Measurements from ENCODE around the gene TMEM120B.
"Not testable (repeated sequence)": the region's sequence is repeated elsewhere in the genome, so short reads cannot be mapped to it uniquely, and the experiment has no call there.

The TMEM120B gene

DNA sequence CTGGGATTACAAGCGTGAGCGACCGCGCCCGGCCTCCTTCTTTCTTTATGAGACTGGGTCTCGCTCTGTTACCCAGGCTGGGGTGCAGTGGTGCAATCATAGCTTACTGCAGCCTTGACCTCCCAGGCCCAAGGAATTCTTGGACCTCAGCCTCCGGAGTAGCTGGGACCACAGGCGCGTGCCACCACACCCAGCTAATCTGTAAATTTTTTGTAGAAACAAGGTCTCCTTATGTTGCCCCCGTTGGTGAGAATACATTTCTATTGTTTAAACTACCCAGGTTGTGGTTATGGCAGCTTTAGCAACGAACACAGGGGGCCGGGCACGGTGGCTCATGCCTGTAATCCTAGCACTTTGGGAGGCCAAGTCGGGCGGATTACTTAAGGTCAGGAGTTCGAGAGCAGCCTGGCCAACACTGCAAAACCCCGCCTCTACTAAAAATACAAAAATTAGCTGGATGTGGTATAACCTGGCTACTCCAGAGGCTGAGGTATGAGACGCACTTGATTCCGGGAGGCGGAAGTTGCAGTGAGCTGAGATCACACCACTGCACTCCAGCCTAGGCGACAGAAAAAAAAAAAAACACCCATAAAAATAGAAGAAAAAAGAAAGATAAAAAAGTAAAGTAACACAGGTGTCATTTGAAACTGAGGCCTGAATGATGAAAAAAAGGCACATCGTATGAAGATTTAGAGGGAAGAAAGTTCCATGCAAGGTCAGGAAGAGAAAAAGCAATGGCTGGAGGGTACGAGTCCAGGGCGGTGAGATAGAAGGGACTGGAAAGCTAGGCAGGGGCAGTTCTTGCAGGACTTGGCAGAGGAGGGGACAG, 977 bp upstream of the TMEM120B start:
- peaks cover 35% of the 10 kb centered on the region for H3K4me1 ChIP-seq (ENCODE audit: control insufficient read depth, low read length)
- TF ChIP-seq EZH2phosphoT487 (IDR thresholded peaks at IDR 0.05; ENCODE audit: borderline replicate concordance, low read length), result no peak

GRCh38 chr12:121712190-121712460, 427 bp upstream of the TMEM120B start:
- Histone ChIP-seq H3K4me2 (ENCODE audit: low read length) (peak overlapping the region; percentile 84), H3K9me3 (ENCODE audit: control insufficient read depth, insufficient read depth, low read length) (no peaks in the 10 kb centered on the region), H3K27me3 (ENCODE audit: control insufficient read depth, low read length) (no peaks in the 10 kb centered on the region), H3K79me2 (ENCODE audit: control insufficient read depth, low read length) (peaks cover 20% of the 10 kb centered on the region), H3K9me2 (replicated peaks; ENCODE audit: control insufficient read depth, low read length) (no peaks in the 10 kb centered on the region), H3K4me3 (ENCODE audit: low read length) (peak overlapping the region; percentile 95), H3K4me1 (ENCODE audit: control insufficient read depth, low read length) (peaks cover 35% of the 10 kb centered on the region), H4K20me1 (ENCODE audit: control insufficient read depth, insufficient read depth, low read depth, low read length) (no peaks in the 10 kb centered on the region), H3K36me3 (ENCODE audit: control insufficient read depth, low read length) (no peaks in the 10 kb centered on the region), H3F3A (ENCODE audit: control insufficient read depth, insufficient read depth) (peaks cover 4% of the 10 kb centered on the region; the same call in 1 of the 2 replicates), H3K27ac (ENCODE audit: low read depth, low read length) (peak overlapping the region; percentile 14; the same call in 1 of the 2 replicates)
- no peak for TF ChIP-seq EZH2phosphoT487 (IDR thresholded peaks at IDR 0.05; ENCODE audit: borderline replicate concordance, low read length)

More for the DNA sequence above, 977 bp upstream of the TMEM120B start:
- Histone ChIP-seq H3K4me3 (ENCODE audit: low read length) (peak overlapping the region; percentile 95), H4K20me1 (ENCODE audit: control insufficient read depth, insufficient read depth, low read depth, low read length) (no peaks in the 10 kb centered on the region), H3K9me3 (ENCODE audit: control insufficient read depth, insufficient read depth, low read length) (no peaks in the 10 kb centered on the region), H3K36me3 (ENCODE audit: control insufficient read depth, low read length) (no peaks in the 10 kb centered on the region), H3K27me3 (ENCODE audit: control insufficient read depth, low read length) (no peaks in the 10 kb centered on the region), H3F3A (ENCODE audit: control insufficient read depth, insufficient read depth) (peaks cover 4% of the 10 kb centered on the region; the same call in 1 of the 2 replicates), H3K9me2 (replicated peaks; ENCODE audit: control insufficient read depth, low read length) (no peaks in the 10 kb centered on the region), H3K79me2 (ENCODE audit: control insufficient read depth, low read length) (peaks cover 20% of the 10 kb centered on the region), H3K27ac (ENCODE audit: low read depth, low read length) (peak overlapping the region; percentile 14; the same call in 1 of the 2 replicates), H3K4me2 (ENCODE audit: low read length) (peak overlapping the region; percentile 84)

- peaks cover 33% of the 10 kb centered on the region for H3K4me1 ChIP-seq (ENCODE audit: control insufficient read depth, low read length)
- H3K27ac ChIP-seq (ENCODE audit: low read depth, low read length), result no peak overlapping the region
- peak overlapping the region; percentile 84 for H3K4me2 ChIP-seq (ENCODE audit: low read length)
- H3K9me3 ChIP-seq (ENCODE audit: control insufficient read depth, insufficient read depth, low read length), result no peaks in the 10 kb centered on the region
- H3K4me3 ChIP-seq (ENCODE audit: low read length), result peak overlapping the region; percentile 95
- H3F3A ChIP-seq (ENCODE audit: control insufficient read depth, insufficient read depth), result peaks cover 4% of the 10 kb centered on the region; the same call in 1 of the 2 replicates
- no peaks in the 10 kb centered on the region for H3K36me3 ChIP-seq (ENCODE audit: control insufficient read depth, low read length)
- no peaks in the 10 kb centered on the region for H3K9me2 ChIP-seq (replicated peaks; ENCODE audit: control insufficient read depth, low read length)
- no peaks in the 10 kb centered on the region for H4K20me1 ChIP-seq (ENCODE audit: control insufficient read depth, insufficient read depth, low read depth, low read length)
- no peak for TF ChIP-seq EZH2phosphoT487 (IDR thresholded peaks at IDR 0.05; ENCODE audit: borderline replicate concordance, low read length)
- no peak for TF ChIP-seq CTCF (IDR thresholded peaks at IDR 0.05; ENCODE audit: low read depth, low read length, poor library complexity, severe bottlenecking)
- peaks cover 20% of the 10 kb centered on the region for H3K79me2 ChIP-seq (ENCODE audit: control insufficient read depth, low read length)
- no peaks in the 10 kb centered on the region for H3K27me3 ChIP-seq (ENCODE audit: control insufficient read depth, low read length)
These were observed 765 bp downstream of the TMEM120B start for GRCh38 chr12:121713257-121713777.

DNA sequence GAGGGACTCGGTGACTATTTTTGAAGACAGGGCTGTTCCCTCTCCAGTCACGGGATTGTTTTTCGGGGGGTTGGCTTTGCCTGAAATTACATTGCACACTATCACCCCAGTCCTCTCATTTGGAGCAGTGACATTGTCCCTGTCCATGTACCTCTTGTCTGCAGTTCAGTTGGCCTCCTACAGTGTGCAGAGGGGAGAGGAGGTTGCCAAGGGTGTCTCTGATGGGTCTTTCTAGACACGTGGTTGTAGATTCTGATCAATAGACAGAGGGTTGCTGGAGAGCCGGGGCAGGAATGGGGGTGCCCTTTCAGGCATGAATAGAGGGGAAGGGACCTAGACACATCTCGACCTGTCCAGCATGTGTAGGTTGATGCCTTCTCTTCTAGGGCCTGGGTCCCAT, 1.2 kb downstream of the TMEM120B start:
- Histone ChIP-seq H3K36me3 (ENCODE audit: control insufficient read depth, low read length) (no peaks in the 10 kb centered on the region), H3K79me2 (ENCODE audit: control insufficient read depth, low read length) (peaks cover 20% of the 10 kb centered on the region), H3K4me3 (ENCODE audit: low read length) (peak overlapping the region; percentile 95), H3K4me2 (ENCODE audit: low read length) (peak overlapping the region; percentile 84), H3K27me3 (ENCODE audit: control insufficient read depth, low read length) (no peaks in the 10 kb centered on the region), H3F3A (ENCODE audit: control insufficient read depth, insufficient read depth) (no peaks in the 10 kb centered on the region), H3K9me2 (replicated peaks; ENCODE audit: control insufficient read depth, low read length) (no peaks in the 10 kb centered on the region), H3K9me3 (ENCODE audit: control insufficient read depth, insufficient read depth, low read length) (no peaks in the 10 kb centered on the region), H4K20me1 (ENCODE audit: control insufficient read depth, insufficient read depth, low read depth, low read length) (no peaks in the 10 kb centered on the region), H3K27ac (ENCODE audit: low read depth, low read length) (no peak overlapping the region), H3K4me1 (ENCODE audit: control insufficient read depth, low read length) (peaks cover 31% of the 10 kb centered on the region)
- TF ChIP-seq EZH2phosphoT487 (IDR thresholded peaks at IDR 0.05; ENCODE audit: borderline replicate concordance, low read length), result no peak
- no peak for TF ChIP-seq CTCF (IDR thresholded peaks at IDR 0.05; ENCODE audit: low read depth, low read length, poor library complexity, severe bottlenecking)

GRCh38 chr12:121715055-121715454, 2.5 kb downstream of the TMEM120B start:
- H3K4me1 ChIP-seq (ENCODE audit: control insufficient read depth, low read length), result peaks cover 20% of the 10 kb centered on the region
- H3K79me2 ChIP-seq (ENCODE audit: control insufficient read depth, low read length), result peaks cover 20% of the 10 kb centered on the region
- H3K4me3 ChIP-seq (ENCODE audit: low read length); H4K20me1 ChIP-seq (ENCODE audit: control insufficient read depth, insufficient read depth, low read depth, low read length); H3K27me3 ChIP-seq (ENCODE audit: control insufficient read depth, low read length); H3F3A ChIP-seq (ENCODE audit: control insufficient read depth, insufficient read depth); H3K36me3 ChIP-seq (ENCODE audit: control insufficient read depth, low read length); H3K9me3 ChIP-seq (ENCODE audit: control insufficient read depth, insufficient read depth, low read length); H3K4me2 ChIP-seq (ENCODE audit: low read length); H3K27ac ChIP-seq (ENCODE audit: low read depth, low read length); H3K9me2 ChIP-seq (replicated peaks; ENCODE audit: control insufficient read depth, low read length): not testable (repeated sequence)

All from DOHH2 (cell line).